HG02973 (cell line): Measurements from ENCODE around the gene IDE.
A peak's percentile ranks its signal among the peaks of the same experiment; 100 is the strongest.
"Not testable (repeated sequence)": the region's sequence is repeated elsewhere in the genome, so short reads cannot be mapped to it uniquely, and the experiment has no call there.

ENCODE experiments used
- ATAC-seq: cut with Tn5 transposase; IDR thresholded peaks from one replicate; pipeline ENCODE4 v1.9.1; 2021; ENCODE audit warnings: moderate library complexity; ENCODE audit not compliant: unreplicated experiment

IDE gene

DNA sequence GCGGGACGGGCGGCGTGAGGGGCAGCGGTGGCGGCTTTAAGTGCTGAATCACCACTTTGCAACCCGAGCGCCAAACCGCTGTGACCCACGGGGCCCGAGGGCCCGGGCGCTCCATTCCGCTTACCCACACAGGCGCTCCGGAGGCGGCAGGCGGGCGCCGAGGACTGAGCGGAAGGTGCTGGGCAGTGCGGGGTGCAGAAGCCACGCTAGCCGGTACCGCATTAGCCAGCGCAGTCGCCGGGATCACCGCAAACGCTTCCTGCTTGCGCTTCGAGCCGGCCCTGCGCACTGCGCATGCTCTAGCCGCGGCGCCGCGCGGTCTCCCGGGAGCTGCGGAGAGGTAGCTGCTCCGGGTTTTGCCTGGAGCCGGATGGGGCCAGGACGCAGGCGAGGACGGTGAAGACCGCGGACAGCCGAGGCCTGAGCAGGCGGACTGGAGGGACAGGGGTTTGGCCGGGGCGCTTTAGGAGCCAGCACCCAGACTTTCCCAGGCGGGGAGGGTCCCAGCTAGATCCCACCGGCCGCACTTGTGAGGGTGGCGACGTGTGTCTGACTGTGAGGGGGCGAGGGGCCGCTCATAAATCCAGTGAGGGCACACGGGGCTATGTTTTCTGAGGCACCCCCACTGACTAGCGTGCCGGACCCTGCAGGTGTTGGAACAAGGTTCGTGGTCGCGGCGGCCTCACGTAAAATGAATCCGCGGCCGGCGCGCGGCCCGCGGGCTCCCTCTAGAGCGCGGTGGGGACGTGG is at the start of gene IDE:
TSS of gene IDE (minus strand) at position 296 of the 750 bp plus-strand sequence. CDS start at position 222, 74 bp downstream.
- ATAC-seq, result peak; percentile 63

DNA sequence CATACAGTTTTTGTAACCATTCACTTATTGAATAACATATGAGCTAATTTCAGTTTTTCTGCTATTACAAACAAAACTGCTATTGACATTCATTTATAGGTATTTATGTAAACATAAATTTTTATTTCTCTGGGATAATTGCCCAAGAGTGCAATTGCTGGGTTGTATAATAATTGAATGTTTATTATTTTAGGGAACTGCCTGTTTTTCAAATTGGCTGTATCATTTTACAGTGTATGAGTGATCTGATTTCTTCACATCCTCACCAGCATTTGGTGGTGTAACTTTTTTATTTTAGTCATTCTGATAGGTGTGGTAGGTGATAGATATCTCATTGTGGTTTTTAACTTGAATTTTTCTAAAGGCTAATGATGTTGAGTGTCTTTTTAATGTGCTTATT is 45.5 kb upstream of the IDE start:
- ATAC-seq, result no peak

DNA sequence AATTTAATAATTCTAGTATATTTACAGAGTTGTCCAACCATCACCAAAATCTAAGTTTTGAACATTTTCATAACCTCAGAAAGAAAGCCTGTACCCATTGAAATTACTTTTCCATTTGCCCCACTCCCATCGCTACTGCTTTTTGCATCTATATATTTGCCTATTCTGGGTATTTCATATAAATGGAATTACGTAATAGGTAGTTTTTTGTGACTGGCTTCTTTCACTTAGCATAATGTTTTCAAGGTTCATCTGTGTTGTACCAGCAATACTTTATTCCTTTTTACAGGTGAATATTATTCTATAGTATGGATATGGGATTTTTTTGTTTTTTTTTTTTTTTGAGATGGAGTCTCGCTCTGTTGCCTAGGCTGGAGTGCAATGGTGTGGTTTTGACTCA is 41.6 kb upstream of the IDE start:
- no peak for ATAC-seq

DNA sequence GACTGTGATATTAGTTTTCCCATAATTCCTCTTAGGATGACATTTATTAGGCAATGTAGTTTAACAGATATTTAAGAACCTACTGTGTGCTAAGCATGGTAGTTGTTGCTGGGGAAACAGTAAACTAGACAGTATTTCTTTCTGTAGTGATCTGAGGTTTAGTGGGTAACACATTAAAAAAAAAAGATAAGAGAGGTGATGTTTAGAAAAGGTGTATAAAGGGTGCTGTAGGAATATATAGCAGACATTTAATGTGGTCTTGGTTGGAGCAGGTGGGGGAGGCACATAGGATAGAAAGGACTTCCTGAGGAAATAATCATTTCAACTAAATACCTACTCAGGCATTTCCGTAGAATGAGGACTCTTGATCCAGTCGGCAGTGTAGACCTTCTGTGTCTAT is 30.9 kb upstream of the IDE start:
- no peak for ATAC-seq

DNA sequence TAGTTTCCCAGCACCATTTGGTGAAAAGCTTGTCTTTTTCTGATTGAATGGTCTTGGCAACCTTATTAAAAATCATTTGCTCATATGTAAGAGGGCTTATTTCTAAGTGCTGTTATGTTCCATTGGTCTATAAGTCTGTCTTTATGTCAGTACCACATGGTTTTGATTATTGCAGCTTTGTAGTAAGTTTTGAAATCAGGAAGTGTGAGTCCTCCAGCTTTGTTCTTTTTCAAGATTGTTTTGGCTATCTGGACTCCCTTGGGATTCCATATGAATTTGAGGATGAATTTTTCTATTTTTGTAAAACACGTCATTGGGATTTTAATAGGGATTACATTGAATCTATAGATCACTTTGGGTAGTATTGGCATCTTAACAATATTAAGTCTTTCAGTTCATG is 24.4 kb upstream of the IDE start:
- no peak for ATAC-seq

DNA sequence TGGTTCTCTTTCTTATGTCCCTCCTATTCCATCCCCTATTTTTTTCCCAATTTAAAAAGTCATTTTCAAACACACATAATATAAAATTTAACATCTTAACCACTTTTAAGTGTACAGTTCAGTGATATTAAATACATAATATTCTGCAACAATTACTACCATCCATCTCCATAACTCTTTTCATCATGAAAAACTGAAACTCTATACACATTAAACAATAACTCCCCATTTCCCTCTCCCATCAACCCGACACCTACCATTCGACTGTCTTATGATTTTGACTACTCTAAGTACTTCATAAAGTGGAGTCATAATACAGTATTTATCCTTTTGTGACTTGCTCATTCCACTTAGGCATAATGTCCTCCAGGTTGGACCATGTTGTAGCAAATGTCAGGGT is 21.6 kb upstream of the IDE start:
- no peak for ATAC-seq

DNA sequence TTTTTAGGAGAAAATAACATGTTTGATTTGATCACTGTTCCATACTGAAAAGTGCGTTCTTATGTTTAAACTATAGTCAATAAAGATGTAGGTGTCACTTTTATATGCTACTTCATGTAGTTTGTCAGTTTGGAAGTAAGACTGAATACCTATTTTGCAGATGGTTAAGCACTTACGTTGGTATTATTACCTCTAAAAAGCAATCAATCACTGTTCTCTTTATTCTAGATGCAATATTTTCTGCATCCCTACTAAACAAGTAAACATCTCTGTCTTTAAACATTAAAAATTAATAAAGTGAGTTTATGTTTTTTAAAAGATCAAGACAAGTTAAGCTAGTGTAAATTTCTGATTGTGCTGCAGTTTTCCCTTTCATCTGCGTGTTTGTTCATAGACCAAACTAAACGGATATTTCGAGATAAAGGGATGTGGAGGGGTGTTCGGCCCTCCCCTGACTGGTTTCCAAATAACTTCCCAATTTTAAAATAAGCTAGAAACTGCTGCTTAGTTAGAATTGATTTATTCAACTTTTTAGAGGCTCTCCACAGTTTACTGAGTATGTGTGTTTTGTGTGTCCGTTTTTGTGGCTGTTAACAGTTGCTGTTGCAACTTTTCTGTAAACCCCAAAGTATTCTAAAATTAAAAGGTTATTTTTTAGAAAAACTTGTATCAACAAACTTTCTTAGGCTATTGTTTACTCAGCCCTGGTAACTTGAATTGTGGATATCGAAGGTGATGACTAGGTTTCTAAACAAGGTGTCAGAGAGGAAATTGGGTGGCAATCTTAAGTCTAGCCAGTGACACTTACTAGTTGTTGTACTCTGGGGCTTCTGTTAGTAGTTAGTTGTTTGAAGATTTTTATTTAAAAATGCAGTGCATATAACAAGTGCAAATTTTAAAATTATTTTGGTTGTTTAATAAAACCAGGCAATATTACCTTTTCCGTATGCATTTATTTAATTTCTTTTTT is 20.0 kb upstream of the IDE start:
- ATAC-seq, result no peak

DNA sequence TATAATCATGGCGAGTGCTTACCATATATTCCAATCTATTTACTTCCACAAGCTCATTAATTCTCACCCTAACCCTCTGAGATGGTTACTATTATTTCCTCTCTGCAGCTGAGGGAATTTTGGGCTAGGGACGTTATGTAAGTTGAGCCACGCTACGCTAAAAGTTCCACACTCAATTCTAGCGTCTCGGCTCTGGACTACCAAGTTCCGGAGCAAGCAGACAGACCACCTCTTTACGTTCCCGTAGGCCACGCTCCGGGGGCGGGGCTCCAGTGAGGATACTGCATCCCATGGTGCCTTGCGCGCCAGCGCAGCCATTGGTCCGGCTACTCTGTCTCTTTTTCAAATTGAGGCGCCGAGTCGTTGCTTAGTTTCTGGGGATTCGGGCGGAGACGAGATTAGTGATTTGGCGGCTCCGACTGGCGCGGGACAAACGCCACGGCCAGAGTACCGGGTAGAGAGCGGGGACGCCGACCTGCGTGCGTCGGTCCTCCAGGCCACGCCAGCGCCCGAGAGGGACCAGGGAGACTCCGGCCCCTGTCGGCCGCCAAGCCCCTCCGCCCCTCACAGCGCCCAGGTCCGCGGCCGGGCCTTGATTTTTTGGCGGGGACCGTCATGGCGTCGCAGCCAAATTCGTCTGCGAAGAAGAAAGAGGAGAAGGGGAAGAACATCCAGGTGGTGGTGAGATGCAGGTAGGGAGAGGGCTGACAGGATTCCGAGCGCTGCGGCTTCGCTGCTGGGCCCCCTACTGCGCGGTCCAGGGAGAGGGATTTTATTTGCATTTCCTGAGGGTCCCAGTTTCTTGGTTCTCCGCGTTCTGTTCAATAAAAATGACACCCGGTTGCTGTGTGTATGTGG is 19.1 kb upstream of the IDE start, which contains the start of gene KIF11:
TSS of gene KIF11 (plus strand) at position 370 of the 858 bp plus-strand sequence. CDS start at position 616, 246 bp downstream.
- ATAC-seq, result peak; percentile 73

DNA sequence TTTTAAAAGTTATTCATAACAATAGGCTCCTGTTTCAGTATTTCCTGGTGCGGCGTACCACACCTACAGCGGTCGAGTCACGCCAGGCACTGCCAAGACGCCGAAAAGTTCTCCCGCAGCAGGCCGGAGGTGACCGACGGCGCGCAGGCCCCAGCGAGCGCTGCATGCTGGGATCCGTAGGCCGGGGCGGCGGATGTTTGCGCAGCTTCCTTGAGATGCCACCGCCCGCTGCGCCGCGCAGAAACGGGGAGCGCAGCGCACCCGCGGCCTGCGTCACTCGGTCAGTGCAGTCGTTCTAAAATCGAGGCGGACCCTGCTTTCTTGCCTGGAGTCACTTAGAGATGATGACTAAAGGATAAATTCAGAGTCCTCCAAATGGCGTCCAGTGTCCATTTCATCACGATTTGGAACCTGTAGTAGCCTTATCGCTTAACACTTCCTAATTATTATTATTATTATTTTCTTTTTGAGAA is 17.7 kb upstream of the IDE start:
- ATAC-seq, result peak; percentile 79

DNA sequence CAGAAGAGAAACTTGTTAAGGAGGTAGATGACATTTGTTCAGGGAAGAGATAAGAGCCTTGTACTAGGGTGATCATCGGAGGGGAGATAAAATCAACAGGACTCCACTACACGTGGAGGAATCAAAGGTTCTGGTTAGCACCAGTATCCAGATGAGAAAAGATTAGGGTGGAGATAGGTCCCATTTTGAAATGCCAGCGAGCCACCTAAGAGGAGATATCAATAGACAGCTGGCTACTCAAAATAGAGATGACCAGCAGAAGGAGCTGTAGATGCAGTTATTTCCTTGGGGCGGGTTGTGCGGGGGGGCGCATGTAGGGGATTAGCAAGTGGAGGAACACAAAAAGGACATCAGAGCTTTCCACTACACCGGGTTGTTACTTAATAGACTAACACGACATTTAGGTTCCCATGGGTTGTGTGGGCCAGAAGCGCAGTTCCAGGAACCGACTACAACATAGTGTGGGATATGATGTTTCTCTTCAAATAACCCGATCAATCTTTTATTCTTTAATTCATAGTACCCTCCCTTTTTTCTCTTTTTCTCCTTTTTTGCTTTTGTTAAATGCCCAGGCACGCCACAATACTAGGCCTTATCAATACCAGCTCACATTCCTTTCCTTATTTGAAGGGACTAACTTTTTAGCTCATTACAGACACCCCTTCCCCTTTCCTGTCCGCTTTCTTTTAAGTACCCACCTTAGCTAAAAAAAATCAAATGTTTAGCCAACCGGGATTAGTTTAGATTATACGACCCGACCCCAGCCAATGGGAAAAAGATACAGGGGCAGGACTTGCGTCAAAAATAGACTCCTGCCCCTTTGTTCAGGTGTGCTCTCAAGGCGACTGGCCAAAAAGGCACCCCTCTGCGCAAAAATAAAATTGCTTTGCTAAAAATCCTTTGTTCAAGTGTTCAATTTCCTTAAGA is 17.0 kb upstream of the IDE start:
- no peak for ATAC-seq

DNA sequence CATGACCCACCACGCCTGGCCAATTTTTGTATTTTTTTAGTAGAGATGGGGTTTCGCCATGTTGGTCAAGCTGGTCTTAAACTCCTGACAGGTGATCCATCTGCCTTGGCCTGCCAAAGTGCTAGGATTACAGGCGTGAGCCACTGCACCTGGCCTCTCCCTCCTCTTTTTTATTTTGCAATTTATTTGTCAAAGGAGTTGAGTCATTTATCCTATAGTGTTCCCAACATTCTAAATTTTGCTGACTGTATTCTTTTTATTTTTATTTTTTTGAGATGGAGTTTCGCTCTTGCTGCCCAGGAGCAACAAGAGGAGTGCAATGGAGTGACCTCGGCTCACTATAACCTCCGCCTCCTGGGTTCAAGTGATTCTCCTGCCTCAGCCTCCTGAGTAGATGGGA is 8.5 kb upstream of the IDE start:
- ATAC-seq, result not testable (repeated sequence)

DNA sequence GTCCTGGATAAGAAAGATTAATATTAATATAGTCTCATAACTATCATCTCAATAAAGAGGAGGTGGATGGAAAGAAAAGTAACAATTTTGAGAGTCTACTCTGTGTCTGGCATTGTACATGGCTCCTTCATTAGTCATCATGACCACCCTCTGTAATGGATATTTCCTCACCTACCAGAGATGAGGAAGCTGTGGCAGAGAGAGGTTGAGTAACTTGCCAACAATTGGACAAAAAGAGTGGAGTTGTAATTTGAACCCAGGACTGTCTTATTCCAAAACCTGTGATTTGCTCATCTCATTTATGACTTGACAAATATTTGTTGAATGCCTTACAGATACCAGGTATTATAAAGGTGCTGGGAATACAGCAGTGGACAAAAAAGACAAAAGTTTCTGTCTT is 2.1 kb upstream of the IDE start:
- no peak for ATAC-seq

DNA sequence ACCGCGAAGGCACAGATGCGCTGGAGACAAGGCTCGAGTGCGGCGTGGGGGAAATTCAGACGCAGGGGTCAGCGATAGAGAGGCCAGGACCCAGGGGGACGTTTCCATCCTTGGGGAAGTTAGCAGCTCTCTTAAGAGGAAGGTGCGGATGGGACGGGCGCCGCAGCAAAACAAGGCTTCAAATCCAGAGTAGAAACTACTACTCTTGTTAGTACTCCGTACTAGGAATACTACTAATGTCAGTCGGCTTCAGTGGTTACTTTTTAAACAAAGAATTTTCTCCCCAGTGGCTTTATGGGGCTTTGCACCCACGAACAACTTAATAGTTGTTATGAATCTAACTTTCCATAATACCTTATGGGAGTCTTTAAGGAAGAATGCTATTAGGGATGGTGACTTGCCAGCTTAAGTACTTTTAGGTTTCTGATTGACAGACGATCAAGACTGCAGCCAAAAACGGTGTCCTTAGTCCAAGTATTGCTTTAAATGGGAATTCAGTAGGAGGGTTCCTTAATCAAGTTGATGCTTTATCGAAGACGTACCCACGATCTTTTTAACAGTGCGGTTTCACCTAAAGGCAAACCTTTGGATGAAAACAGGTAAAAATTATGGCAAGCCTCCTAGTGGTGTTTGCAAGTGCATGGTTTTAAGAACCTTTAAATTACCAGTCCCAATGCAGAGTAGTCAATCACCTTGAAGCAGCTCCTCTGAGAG is 812 bp upstream of the IDE start:
- peak; percentile 17 for ATAC-seq

DNA sequence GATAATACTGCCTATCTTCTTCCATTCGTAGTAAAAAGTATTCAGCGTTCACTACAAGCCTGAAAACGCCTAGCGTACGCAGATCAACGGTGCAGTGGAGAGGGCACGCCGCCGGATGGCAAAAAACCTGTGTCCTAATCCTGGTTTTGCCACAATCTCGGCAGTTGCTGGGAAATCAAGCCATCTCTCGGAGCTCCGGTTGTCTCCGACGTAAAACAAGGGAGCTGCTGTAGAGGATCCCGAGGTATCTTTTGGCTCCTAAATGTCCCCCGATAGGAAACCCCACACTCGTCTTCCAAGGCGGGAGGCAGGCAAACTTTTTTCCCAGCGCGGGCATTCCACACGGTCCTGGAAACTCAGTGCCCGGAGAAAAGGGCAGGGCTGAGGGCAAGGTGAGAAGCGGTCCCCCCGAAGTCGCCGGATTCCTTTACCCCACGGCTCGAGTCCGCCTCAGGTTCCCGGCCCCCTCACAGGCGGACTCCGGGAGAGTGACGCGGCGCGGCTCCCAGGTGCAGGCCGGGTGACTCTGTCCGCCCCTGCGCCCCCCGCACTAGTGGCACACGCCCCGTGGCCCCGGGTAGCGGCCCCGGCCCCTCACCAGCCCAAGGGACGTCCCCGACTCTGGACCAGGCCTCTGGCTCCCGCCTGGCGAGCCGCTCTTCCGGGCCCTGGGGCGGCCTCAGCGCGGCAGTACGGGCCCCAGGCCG is 649 bp downstream of the IDE start:
- ATAC-seq, result peak; percentile 22

DNA sequence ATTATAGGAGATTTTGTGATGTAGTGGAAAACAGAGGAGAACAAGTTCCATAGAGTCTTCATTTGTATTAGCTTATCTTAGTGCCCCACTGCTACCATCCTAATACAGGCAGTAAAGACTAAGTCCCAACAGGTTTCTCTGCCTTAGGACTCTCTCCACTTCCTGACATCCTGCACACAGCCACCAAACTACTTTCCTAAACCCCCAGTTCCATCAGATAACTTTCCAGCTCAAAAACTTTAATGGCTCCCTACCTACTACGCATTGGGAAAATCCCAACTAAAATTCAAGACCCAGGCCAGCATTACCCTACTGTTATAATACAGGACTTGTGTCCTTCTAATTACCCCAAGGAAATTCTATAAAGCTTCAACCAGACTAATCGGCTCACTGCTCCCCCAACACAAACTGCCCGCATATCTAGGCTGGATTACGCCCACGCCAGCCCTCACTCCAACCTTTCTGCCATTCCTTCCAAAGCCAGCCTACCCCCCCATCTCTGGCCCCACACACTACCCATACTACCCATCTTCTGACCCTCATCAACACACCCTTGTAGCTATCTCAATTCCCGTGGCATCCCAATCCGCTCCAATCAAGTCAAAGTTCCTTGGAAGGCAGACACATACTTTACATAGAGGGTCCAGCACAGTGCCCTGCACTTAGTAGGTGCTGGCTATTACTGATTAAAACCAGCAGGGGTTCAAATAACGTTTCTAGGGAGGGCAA is 1.4 kb downstream of the IDE start:
- no peak for ATAC-seq

DNA sequence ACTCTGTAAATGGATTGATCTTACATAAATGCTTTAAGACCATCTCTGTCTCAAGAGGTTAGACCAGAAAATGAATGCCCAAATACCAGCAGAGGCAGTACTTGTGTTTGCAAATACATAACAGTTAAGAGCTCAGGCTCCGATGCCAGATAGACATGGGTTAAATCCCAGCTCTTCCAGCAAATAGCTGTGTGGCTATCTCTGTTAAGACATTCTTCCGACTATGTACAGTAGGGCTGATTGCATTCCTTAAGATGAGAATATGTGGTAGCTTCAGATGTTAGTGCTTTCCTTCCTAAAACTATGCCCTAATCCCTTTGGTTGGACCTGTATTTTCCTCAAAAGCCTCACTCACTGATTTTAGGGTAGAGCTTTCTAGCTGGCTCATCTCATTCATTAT is 2.2 kb downstream of the IDE start:
- ATAC-seq, result no peak

DNA sequence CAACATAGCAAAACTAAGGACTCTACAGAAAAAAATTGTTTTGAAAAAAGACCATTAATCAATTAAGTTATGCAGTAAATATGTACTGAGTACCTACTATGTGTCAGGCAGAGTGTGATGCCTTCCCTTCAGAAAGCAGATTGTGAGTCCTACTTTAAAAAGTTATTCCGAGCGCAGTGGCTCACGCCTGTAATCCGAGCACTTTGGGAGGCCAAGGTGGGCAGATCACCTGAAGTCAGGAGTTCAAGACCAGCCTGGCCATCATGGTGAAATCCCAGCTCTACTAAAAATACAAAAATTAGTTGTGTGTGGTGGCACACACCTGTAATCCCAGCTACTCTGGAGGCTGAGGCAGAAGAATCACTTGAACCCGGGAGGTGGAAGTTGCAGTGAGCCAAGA is 4.2 kb downstream of the IDE start:
- not testable (repeated sequence) for ATAC-seq

DNA sequence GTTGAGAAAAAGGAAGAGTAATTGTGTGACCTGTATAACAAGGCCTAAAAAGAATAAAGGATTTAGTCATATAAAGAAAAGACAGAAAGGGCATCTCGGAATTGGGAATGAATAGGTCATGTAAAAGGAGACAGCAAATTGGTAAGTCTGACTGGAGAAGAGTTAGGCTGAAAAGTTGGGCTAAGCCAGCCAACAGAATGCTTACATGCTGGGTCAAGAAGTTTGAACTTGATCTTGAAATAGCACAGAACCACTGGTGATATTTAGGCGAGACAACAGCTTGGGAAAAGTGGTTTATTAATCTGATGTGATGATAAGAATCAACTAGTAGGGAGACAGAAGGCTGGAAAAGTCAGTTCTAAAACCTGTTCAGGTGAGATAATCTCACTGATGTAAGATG is 4.8 kb downstream of the IDE start:
- no peak for ATAC-seq
